HG03460 (cell line): ENCODE results near the gene ZNF749.

ENCODE experiments used
- ATAC-seq: cut with Tn5 transposase; IDR thresholded peaks from one replicate; pipeline ENCODE4 v1.9.1; 2021; ENCODE audit not compliant: unreplicated experiment

Gene ZNF749

DNA sequence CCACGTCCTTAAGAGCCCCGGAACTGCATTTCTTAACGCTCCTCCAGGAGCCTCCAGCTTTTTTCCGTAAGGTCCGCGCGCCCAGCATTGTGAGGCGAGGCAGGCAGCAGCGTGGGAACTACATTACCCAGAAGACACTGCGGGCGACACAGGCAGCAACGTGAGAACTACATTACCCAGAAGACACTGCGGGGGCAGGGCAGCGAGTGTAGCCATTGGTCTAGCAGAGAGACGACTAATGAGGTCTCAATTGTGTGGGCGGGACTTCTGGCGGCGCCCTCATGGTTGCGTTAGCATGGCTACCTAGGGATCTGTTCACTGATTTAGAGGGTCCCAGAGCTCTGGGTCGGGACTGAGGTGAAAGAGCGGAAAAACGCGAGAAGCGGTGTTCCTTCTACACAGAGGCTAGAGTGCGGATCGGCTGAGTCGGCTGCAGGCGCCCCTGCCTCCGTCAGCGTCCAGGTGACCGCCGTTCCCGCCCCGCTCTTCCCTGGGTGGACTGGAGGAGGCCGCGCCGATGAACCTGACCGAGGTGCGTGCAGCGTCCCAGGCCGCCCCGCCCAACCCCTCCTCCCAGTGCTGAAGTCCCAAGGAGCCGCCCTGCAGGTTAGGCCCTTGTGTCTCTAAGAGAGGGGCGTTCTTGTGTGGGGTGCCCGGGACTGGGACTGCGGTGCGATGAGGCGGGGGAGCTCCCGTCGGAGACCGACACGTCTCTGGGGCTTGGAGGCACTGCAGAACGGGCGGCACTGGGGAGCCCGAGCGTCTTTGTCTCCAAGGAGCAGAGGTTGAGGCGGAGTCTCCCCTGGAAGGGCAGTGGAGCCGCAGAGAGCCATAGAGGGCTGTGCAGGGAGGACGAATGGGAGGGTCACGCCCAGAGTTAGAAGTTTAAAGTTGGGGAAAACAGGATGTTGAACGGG, at the start of gene ZNF749:
Gene ZNF749 (plus strand): TSS at position 264 of the 917 bp plus-strand sequence. CDS start 254 bp downstream, at position 518.
- peak; percentile 95 for ATAC-seq

DNA sequence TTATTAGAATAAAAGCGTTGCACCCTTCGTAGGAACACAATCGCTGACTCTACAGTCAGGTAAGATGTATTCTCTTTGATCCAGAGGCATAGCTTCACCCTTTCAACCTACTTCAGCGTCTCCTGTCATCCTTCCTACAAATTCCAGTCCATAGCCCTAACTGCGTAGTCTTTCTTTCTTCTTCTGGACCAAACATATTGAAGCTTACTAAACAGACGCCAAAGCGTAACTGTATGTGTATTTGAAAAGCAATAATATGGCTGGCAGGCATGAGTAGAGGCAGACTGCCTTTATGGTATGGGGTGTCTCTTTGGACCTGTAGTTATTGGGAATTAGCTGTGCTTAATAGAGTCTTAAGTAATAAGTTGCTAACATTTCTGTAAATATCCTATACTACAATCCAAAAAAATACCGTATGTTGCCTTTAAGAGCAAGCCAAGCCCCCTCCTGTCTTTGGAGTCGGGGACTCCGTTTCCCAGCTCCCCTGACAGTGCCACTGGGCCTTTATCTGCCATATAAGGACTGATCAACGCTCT, 45.9 kb upstream of the ZNF749 start:
- ATAC-seq = peak; percentile 3

DNA sequence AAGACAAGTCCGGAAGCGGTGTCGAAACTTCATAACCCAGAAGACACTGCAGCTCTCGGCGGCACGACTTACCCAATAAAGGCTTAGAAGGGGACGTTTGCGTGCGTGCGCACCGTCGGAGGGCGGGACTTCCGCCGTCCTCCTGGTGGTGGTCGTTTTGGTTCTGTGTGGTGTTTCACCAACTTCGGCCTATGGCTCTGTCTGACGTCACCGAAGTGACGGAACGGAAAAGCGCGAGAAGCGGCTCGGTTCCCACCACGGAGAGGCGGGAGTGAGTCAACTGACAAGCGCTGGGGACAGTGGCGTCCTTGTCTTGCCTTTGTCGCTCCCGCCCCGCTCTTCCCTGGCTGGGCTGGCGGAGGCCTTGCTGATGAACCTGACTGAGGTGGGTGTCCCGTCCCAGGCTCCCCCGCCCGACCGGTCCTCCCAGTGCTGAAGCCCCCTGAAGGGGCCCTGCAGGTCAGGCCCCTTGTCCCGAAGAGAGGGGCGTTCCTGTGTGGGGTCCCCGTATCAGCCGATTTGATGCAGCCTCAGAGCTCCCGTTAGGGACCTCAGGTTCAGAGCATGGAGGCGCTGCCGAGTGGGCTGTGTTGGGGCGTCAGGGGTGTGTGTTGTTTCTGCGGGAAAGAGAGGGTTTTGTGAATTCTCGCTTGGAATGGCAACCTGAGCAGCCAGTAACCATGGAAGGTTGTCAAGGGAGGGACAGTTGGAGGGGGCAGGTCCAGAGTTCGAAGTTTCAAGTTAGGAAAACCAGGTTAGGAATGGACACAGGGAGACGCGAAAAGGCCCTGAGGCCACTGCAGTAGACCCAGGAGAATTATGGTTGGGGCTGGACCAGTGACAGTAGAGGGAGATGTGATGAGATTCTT, 45.2 kb upstream of the ZNF749 start, which contains the start of gene ZNF548:
Gene ZNF548 (plus strand): TSS at position 125 of the 869 bp plus-strand sequence. CDS start 246 bp downstream, at position 371.
- ATAC-seq = peak; percentile 94

DNA sequence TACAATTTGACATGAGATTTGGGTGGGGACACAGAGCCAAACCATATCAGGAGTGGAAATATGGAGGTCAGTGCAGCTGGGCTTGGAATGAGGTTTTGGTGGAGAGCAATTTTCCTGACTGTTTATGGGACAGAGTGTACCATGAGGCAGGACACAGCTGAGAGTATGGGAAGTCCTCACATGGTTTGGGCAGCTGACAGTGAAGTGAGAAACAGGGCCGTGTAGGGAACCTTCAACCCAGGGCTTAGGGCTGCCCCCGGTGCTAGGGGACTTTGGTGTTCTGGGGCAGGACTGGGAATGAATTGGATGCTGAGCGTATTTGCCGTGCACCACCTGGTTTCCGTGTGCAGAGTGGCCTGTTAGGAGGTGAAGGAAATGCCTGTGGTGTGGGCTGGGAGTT, 39.4 kb upstream of the ZNF749 start:
- no peak for ATAC-seq

DNA sequence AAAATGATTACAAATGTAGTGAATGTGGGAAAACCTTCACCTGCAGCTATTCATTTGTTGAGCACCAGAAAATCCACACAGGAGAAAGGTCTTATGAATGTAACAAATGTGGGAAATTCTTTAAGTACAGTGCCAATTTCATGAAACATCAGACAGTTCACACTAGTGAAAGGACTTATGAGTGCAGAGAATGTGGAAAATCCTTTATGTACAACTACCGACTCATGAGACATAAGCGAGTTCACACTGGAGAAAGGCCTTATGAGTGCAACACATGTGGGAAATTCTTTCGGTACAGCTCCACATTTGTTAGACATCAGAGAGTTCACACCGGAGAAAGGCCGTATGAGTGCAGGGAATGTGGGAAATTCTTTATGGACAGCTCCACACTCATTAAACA, 36.3 kb upstream of the ZNF749 start:
- no peak for ATAC-seq

DNA sequence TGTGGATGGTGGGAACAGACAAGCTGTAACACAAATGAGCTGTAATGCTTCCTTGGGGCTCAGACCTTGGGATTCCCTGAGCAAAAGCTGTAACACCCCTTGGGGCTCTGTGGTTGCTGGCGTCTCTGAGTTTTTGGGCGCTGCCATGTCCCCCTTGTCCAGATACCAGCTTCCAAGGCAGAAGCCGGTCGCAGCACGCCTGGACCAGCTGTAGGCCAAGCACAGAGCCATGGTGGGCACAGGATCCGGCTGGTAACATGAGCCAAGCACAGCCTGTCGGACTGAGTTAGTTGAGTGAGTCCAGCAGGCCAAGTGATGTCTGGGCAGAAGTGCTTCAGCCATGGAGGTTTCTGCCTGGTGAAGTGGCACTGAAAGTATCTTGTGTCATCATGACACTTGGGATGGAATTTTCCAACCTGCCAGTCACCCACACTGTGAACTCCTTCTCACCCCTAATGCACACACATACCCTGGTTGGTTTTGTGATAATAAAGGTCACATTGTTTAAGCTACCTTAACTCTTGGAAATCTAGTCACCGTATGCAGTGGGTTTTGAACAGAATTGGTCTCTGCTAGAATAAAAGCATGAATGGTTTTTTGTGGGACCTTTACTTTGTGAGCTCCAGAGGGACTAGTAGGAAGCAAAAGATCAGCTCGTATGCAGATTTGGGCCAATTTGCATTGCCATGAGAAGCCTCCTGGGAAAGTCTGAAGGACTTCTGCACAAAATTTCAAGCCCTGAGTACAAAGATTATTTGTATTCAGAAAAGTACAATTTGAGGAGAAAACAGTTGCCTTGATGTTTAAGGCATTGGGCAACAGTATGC, 31.2 kb upstream of the ZNF749 start:
- no peak for ATAC-seq

DNA sequence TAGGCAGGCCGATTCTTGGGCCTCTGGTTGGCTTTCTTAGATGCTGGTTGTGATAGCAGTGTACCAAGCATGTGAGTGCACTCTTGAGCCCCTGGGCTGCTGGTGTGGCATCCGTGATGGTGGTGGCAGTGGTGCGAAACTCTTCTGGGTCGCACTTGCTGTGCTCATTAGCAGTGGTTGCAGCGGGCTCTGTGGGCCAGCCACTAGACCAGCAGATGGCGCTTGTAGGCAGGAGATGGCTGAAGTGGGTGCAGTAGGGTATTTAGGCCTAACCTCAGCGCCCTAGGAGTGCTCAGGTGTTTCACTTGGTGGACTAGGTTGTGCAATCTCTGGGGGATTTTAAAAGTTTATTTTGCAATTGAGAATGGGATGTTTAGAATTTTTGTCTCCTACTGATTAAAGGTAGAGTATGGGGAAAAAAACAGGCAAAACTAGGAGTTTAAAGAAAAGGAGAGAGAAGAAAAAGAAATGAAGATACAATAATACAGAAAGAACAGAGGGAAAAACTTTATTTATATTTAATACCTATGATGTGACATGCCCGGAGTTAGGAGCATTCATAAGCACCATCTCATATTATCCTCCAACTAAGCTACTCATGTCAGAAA, 28.5 kb upstream of the ZNF749 start:
- no peak for ATAC-seq

DNA sequence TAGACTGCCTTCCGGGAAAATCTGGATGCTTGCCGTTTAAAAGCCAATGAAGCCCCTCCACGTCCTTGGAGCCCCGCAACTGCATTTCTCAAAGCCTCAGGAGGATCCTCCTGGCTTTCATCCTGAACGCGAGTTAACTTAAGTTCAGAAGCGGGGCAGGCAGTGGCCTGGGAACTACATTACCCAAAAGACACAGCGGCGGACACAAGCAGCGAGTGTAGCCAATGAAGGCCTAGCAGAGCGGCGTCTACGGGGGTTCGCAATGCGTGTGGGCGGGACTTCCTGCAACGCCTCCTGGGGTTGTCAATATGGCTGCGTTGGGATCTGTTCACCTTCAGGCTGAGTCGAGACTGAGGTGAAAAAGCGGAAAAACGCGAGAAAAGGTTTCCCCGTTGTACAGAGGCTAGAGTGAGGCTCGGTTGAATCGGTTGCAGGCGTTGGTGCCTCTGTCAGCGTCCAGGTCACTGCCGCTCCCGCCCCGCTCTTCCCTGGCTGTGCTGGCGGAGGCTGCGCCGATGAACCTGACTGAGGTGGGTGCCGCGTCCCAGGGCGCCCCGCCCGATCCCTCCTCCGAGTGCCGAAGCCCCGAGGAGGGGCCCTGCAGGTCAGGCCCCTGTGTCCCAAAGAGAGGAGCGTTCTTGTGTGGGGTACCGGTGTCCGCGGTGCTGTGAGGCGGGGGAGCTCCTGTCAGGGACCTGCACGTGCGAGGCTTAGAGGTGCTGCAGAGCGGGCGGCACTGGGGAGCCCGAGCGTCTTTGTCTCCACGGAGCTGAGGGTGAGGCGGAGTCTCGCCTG, 24.1 kb upstream of the ZNF749 start, which contains the start of gene ZNF17:
Gene ZNF17 (plus strand): TSS at position 285 of the 795 bp plus-strand sequence. CDS start 2,455 bp downstream, outside the sequence.
- ATAC-seq = peak; percentile 98

DNA sequence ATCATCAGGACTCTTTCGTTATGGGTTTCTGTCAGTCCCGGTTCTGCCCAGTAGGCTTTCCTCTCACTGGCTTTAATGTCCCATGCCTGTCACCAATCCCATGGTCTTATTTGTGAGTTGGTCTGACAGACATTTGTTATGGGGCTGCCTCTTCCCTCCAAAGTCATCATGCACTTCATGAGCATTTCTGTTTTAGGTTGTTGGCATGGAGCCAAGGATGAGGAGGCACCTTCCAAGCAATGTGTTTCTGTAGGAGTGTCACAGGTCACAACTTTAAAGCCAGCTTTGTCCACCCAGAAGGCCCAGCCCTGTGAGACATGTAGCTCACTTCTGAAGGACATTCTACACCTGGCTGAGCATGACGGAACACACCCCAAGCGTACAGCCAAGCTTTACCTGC, 15.7 kb upstream of the ZNF749 start:
- ATAC-seq = no peak

DNA sequence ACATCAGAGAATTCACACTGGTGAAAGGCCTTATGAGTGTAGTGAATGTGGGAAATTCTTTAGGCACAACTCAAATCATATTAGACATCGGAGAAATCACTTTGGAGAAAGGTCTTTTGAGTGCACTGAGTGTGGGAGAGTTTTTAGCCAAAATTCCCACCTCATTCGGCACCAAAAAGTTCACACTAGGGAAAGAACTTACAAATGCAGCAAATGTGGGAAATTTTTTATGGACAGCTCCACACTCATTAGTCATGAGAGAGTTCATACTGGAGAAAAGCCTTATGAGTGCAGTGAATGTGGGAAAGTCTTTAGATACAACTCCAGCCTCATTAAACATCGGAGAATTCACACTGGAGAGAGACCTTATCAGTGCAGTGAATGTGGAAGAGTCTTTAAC, 14.1 kb upstream of the ZNF749 start:
- no peak for ATAC-seq

DNA sequence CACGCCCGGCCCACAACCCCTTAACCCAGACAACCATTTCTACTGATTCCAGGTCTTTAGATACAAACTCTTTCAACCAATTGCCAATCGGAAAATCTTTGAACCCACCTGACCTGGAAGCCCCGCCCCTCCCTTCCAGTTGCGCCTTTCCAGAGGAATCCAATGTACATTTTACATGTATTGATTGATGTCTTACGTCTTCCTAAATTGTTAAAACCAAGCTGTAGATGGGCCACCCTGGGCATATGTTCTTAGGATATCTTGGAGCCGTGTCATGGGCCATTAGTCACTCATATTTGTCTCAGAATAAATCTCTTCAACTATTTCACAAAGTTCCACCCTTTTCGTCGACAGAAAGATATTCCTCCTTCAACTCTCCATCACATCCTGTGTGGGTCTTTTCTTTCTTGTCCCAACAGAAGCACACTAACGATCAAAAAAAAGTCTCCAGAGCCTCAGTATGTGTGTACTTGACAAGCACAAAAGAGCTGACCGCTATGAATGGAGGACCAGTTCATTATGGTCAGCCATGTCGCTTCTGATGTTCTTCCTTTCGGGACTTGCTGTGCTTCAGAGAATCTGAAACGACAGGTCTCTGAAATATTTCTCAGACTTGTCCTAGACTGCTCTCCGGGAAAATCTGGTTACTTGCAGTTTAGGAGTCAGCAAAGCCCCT, 601 bp upstream of the ZNF749 start:
- ATAC-seq = peak; percentile 8

DNA sequence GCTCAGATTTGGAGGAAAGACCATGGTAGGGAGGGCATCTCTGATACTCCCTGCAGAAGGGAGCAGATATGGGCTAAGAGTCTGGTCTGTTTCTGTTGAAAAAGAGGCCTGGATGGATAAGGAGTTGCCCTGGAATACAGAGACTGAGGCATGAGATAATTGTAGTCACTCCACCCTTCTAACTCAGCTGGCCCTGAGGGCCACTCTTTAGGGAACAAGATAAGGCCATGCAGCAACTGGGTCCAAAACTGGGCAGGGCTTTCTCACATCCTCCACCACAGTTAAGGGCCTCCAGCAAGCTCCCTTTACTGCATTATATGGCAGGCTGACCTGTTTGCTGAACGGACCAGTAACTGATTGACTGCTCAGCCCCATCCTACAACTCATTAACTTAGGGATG, 1.3 kb downstream of the ZNF749 start:
- ATAC-seq = no peak

DNA sequence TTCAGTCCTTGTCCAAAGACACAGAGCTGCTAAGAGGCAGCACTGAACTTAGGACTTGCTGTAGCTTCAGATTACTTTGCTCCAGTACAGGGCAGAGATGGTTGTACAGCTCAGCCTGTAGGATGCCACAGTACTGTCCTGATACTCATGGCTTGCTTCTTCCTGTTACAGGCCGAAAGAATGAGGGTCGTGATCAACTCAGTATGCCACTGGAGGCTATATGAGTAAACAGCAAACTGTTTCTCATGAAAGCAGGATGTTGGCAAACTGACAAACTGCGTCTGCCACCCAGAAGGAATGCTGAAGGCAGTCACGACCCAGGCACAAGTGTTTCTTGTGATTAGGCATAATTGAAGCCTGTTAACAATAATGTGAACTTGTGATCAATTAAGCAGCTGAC, 2.8 kb downstream of the ZNF749 start:
- ATAC-seq = no peak

DNA sequence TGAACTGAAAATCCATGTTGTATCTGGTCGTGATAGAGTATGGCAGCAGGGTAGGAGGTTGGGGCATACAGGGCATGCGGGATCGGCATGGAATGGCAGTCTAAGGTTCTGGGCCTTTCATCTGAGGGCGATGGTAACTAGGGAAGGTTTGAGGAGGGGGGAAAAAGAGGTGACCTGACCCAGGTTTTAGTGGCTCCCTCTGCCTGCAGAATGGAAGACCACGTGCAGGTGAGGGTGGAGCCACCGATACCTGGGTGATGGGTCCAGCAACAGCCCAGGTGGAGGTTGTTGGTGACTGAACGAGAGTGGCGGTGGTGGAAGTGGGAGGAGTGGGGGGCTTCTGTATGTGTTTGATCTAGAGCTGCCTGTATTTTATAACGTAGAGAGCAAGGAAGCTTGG, 3.8 kb downstream of the ZNF749 start:
- ATAC-seq = no peak

DNA sequence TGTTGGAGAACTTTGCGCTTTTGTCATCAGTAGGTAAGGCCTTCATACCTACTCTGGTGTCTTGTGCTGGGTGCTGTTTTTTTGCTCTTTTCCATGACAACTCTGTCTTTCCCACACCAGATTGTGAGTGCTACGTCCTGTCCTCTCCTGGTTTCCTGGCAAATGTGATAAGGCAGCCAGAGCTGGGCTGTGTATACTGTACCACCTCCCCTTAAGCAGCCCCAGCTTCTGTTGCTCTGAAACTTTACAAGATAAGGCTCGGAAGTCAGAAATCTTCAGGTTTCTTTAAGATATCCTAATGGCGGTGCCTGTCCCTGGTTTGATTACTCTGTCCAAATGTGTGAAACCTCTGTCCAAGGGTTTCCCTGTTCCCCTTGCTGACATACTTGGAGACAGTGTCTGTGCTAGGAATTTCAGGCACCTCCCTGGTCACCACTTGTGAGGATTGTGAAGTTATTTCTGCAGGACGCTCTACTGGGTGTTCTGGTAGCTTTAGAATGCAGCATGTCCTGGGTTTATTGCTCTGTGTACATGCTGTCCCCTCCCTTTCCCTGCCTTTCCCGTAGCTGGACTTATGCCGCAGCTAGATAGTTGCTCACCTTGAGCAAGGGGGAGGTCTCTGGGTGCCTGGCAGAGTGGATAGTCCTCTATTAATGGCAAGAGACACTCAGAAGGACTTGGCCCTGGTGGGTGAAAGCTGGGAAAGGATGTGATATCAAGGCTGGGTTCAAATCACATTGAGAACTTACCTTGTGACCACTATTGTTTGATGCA, 7.0 kb downstream of the ZNF749 start:
- ATAC-seq = no peak

DNA sequence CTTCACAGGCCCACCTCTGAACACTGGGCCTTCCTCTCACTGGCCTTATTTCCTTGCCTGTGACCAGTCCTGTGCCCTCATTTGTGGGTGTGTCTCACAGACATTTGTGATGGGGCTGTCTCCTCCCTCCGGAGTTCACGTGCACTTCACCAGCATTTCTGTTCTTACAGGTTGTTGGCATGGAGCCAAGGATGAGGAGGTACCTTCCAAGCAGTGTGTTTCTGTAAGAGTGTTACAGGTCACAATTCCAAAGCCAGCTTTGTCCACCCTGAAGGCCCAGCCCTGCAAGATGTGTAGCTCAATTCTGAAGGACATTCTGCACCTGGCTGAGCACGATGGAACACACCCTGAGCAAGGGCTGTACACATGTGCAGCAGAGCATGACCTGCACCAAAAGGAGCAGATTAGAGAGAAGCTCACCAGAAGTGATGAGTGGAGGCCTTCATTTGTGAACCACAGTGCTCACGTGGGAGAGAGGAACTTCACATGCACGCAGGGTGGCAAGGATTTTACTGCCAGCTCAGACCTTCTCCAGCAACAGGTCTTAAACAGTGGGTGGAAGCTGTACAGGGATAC, 8.1 kb downstream of the ZNF749 start:
- ATAC-seq = no peak

DNA sequence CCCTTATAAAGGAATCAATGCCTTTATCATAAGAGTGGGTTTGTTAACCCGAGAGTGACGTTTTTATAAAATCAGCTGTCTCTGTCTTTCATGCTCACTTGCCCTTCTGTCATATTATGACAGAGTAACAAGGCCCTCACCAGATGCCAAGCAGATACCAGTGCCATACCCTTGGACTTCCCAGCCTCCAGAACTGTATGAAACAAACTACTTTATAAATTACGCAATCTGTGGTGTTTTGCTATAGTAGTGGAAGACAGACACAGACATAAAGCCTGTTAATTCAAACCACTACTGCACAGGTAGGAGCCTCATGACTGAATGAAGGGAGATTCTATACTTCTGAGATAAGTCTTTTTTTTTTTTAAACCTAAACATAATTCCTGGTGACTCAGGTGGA, 17.2 kb downstream of the ZNF749 start:
- no peak for ATAC-seq
